Endothelial cell of umbilical vein (primary cell): ENCODE results near the gene VANGL1. TPM values are rescaled to one million over a fixed set of nuclear protein-coding genes. Genes with fewer than 3 reads are reported as not detected.

ENCODE experiments used
- BruUV-seq: library from RNA; stranded (reverse); fragments of 400-500 nt; replicated peaks from 2 replicates; lab custom pipeline; 2021; lab: Mats Ljungman, UMichigan
- CTCF ChIA-PET: fragments of 300-600, 350-600 bp; sonication (Branson Sonifier 250); formaldehyde crosslinking; loops from one replicate; lab custom pipeline; 2021; ENCODE audit warnings: antibody characterized with exemption, inconsistent platforms; lab: Charles Lee
- POLR2A ChIA-PET: fragments of 300-600, 350-600 bp; sonication (Branson Sonifier 250); formaldehyde crosslinking; loops from one replicate; lab custom pipeline; 2021; ENCODE audit warnings: antibody characterized with exemption, inconsistent platforms; lab: Charles Lee
- DNase-seq: peaks from one replicate; pipeline ENCODE4 v3.0.0-alpha.2; 2011; ENCODE audit warnings: low read depth, low spot score
- FAIRE-seq: peaks from 2 replicates; lab custom pipeline; 2011; peaks lifted over from hg19 to GRCh38; lab: Jason Lieb, UNC
- H2AFZ ChIP-seq: 2 replicates; pipeline ENCODE4 v1.6.0; 2012; ENCODE audit warnings: low read depth, low read length, control low read depth, inconsistent platforms
- H3K27ac ChIP-seq: 2 replicates; pipeline ENCODE4 v1.5.1; 2011; ENCODE audit warnings: low read depth, mild to moderate bottlenecking, control low read depth, low read length, moderate library complexity; ENCODE audit not compliant: insufficient read depth
- H3K27me3 ChIP-seq, 2 experiments: 2 replicates each; pipeline versions ENCODE4 v1.6.0 to v1.6.1; 2011; ENCODE audit warnings: low read length in 2 of 2, mixed read lengths in 1 of 2; ENCODE audit not compliant: control insufficient read depth in 2 of 2, insufficient read depth in 2 of 2
- H3K36me3 ChIP-seq, 2 experiments: 2 replicates in 1 of 2; 3 replicates in 1 of 2; pipeline ENCODE4 v1.5.1; 2011; ENCODE audit warnings: low read length in 2 of 2, mild to moderate bottlenecking in 1 of 2, moderate library complexity in 1 of 2; ENCODE audit not compliant: control insufficient read depth in 2 of 2, insufficient read depth in 2 of 2; ENCODE audit errors: extremely low read depth in 1 of 2
- H3K4me1 ChIP-seq: 3 replicates; pipeline ENCODE4 v1.5.1; 2011; ENCODE audit warnings: mild to moderate bottlenecking, low read length; ENCODE audit not compliant: control insufficient read depth, insufficient read depth; ENCODE audit errors: extremely low read depth
- H3K4me2 ChIP-seq: 2 replicates; pipeline ENCODE4 v1.6.1; 2011; ENCODE audit warnings: low read length, control low read depth, mixed read lengths; ENCODE audit not compliant: insufficient read depth
- H3K4me3 ChIP-seq, 3 experiments: fragments of 200-600 bp in 1 of 3; sonication (generic), shearing (Covaris generic) in 1 of 3; replicated peaks in 1 of 3; 2 replicates each; pipeline ENCODE4 v1.5.1; 2011 to 2016; ENCODE audit warnings: control low read depth in 3 of 3, low read length in 3 of 3, mild to moderate bottlenecking in 2 of 3, inconsistent platforms in 1 of 3, low read depth in 1 of 3, moderate library complexity in 1 of 3; ENCODE audit not compliant: insufficient read depth in 1 of 3
- H3K79me2 ChIP-seq: 2 replicates; pipeline ENCODE4 v1.6.0; 2012; ENCODE audit warnings: low read length, inconsistent platforms; ENCODE audit not compliant: control insufficient read depth, insufficient read depth
- H3K9ac ChIP-seq: replicated peaks from 2 replicates; pipeline ENCODE3; 2011; ENCODE audit warnings: low read length, control low read depth; ENCODE audit not compliant: insufficient read depth; ENCODE audit errors: extremely low read depth
- H3K9me1 ChIP-seq: replicated peaks from 3 replicates; pipeline ENCODE4 v1.6.0; 2011; ENCODE audit warnings: mild to moderate bottlenecking, low read length; ENCODE audit not compliant: control insufficient read depth, insufficient read depth; ENCODE audit errors: extremely low read depth
- H3K9me3 ChIP-seq: replicated peaks from 2 replicates; pipeline ENCODE4 v1.5.1; 2012; ENCODE audit warnings: low read length, inconsistent platforms; ENCODE audit not compliant: control insufficient read depth, insufficient read depth
- H4K20me1 ChIP-seq: replicated peaks from 2 replicates; pipeline ENCODE3; 2011; ENCODE audit warnings: mild to moderate bottlenecking, low read length; ENCODE audit not compliant: control insufficient read depth, insufficient read depth; ENCODE audit errors: extremely low read depth
- CTCF ChIP-seq, 2 donors: IDR thresholded peaks; 1 replicate in 1 of 2; 2 replicates in 1 of 2; pipeline ENCODE4 v1.5.1; 2011; ENCODE audit warnings: low read length in 2 of 2, mild to moderate bottlenecking in 2 of 2, moderate library complexity in 2 of 2, control low read depth in 1 of 2, inconsistent platforms in 1 of 2, low read depth in 1 of 2; ENCODE audit not compliant: insufficient read depth in 1 of 2; ENCODE audit errors: extremely low read depth in 1 of 2
- EZH2 ChIP-seq: IDR thresholded peaks from 2 replicates; pipeline ENCODE4 v1.6.1; 2012; ENCODE audit warnings: borderline replicate concordance, low read depth, mild to moderate bottlenecking, moderate library complexity, low read length, inconsistent platforms; ENCODE audit not compliant: severe bottlenecking
- FOS ChIP-seq: IDR thresholded peaks from 2 replicates; pipeline ENCODE4 v1.6.1; 2011; ENCODE audit warnings: mild to moderate bottlenecking, low read length, moderate library complexity, borderline replicate concordance; ENCODE audit not compliant: insufficient read depth
- GATA2 ChIP-seq: IDR thresholded peaks from 2 replicates; pipeline ENCODE4 v1.7.0; 2011; ENCODE audit warnings: low read depth, mild to moderate bottlenecking, moderate library complexity, mixed read lengths, low read length; ENCODE audit not compliant: insufficient read length, insufficient read depth
- JUN ChIP-seq: IDR thresholded peaks from 2 replicates; pipeline ENCODE4 v1.6.1; 2011; ENCODE audit warnings: borderline replicate concordance, low read depth; ENCODE audit not compliant: insufficient read length, insufficient read depth
- MYC ChIP-seq: IDR thresholded peaks from one replicate; pipeline ENCODE4 v1.6.1; 2011; ENCODE audit warnings: mild to moderate bottlenecking, low read depth, low read length
- POLR2A ChIP-seq: IDR thresholded peaks from 2 replicates; pipeline ENCODE4 v1.6.1; 2012; ENCODE audit warnings: low read depth, mild to moderate bottlenecking, control low read depth, low read length
- POLR2AphosphoS5 ChIP-seq: IDR thresholded peaks from 2 replicates; pipeline ENCODE4 v1.6.1; 2012; ENCODE audit warnings: low read depth, mild to moderate bottlenecking, control low read depth, low read length, moderate library complexity; ENCODE audit not compliant: insufficient read depth
- dilution Hi-C: fragments of 300-500 bp; cut with MboI; formaldehyde crosslinking; loops from one replicate; pipeline ENCODE4 v1.15.0; 2019; ENCODE audit warnings: low sequenced_read_pairs; ENCODE audit not compliant: extremely low pct_ligation_motif_present
- intact Hi-C: fragments of 100-400 bp; cut with micrococcal nuclease; formaldehyde crosslinking; loops from one replicate; pipeline ENCODE4 v1.10.0; 2022
- polyA plus RNA-seq, 4 experiments: library from polyadenylated mRNA; depleted of rRNA in 3 of 4; stranded (reverse) in 3 of 4; unstranded in 1 of 4; fragments of >200 nt; gene quantifications; 2 replicates each; pipeline versions ENCODE4 v1.2.1 to v1.2.3, GENCODE V29; 2011 to 2012; ENCODE audit warnings: missing spikeins in 1 of 4
- total RNA-seq: library from RNA; stranded (reverse); gene quantifications from 2 replicates; pipeline ENCODE4 v1.2.3, GENCODE V29; 2021
- TF ChIP-seq, protein P1 (sequence below): IDR thresholded peaks from 2 replicates; pipeline ENCODE4 v1.6.1; 2011; ENCODE audit not compliant: insufficient read depth, insufficient read length

VANGL1 gene
- total and polyA plus RNA-seq, 2 donors (not counting 3 experiments of a cell fraction or from before 2014, with no cell fraction given) = 15.0 to 24.8 TPM

GRCh38 chr1:115648717-115649691 is 7.2 kb downstream of the VANGL1 start:
- dilution Hi-C loops = no loop called here

More at GRCh38 chr1:115648717-115649691, 7.2 kb downstream of the VANGL1 start:
- Histone ChIP-seq H3K4me2 (no peak overlapping the region), H2AFZ (no peak overlapping the region), H3K36me3 (peaks cover 3% of the 10 kb centered on the region in 2 experiments), H4K20me1 (no peaks in the 10 kb centered on the region), H3K4me3 (no peak overlapping the region), H3K27ac (no peak overlapping the region), H3K27me3 (no peaks in the 10 kb centered on the region), H3K9me1 (no peaks in the 10 kb centered on the region), H3K9ac (no peak overlapping the region), H3K9me3 (no peaks in the 10 kb centered on the region), H3K4me1 (peaks cover 19% of the 10 kb centered on the region), H3K79me2 (peaks cover 60% of the 10 kb centered on the region)
- ChIA-PET POLR2A (no interaction called here), CTCF (interaction anchor here (0.8 to 6.5 kb wide), 3 partner anchors 14 to 56 kb away, joined by 3 to 47 read pairs (median 8); no protein-coding TSS in a partner anchor)
- BruUV-seq = no TSS peak
- peak; percentile 56 for DNase-seq
- intact Hi-C loops = loop anchor here (10.0 kb wide), 1 partner anchor 336 kb away; no protein-coding TSS in a partner anchor
- TF ChIP-seq CTCF (IDR thresholded peaks at IDR 0.05; ENCODE audit: extremely low read depth in 1 of 2, insufficient read depth in 1 of 2, low read depth in 1 of 2, low read length in 2 of 2) (no peak), MYC (no peak), EZH2 (no peak), GATA2 (no peak), POLR2AphosphoS5 (no peak), POLR2A (no peak), JUN (no peak), FOS (no peak)
- TF ChIP-seq, protein P1, sequence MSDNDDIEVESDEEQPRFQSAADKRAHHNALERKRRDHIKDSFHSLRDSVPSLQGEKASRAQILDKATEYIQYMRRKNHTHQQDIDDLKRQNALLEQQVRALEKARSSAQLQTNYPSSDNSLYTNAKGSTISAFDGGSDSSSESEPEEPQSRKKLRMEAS = no peak
- FAIRE-seq = no peak
